ENCODE results near the gene KLHL29. TPM values are rescaled to one million over a fixed set of nuclear protein-coding genes. Genes with fewer than 3 reads are reported as not detected.

The KLHL29 gene
- total and polyA plus RNA-seq, 2 of the 13 experiments (the other 11 are each of a cell fraction or from before 2014, with no cell fraction given) = 0.01 TPM; not detected in 1

GRCh38 chr2:23673830-23674679, 289.1 kb downstream of the KLHL29 start (continued):
- TF ChIP-seq NR0B2 (CRISPR knock-in tag; IDR thresholded peaks at IDR 0.05) (no peak), SP4 (CRISPR knock-in tag; IDR thresholded peaks at IDR 0.05) (no peak), ATF4 (CRISPR knock-in tag; IDR thresholded peaks at IDR 0.05) (no peak), ZNF138 (CRISPR knock-in tag; IDR thresholded peaks at IDR 0.05; ENCODE audit: low read depth) (no peak), ZFP41 (CRISPR knock-in tag; IDR thresholded peaks at IDR 0.05; ENCODE audit: borderline replicate concordance) (no peak), ZNF512 (CRISPR knock-in tag; IDR thresholded peaks at IDR 0.05) (no peak), ZSCAN21 (CRISPR knock-in tag; IDR thresholded peaks at IDR 0.05; ENCODE audit: borderline replicate concordance) (0 out of 2 replicates have a peak, but pooled peaks have one; percentile 65), ZNF550 (CRISPR knock-in tag; IDR thresholded peaks at IDR 0.05; ENCODE audit: borderline replicate concordance) (no peak), NFRKB (IDR thresholded peaks at IDR 0.05) (no peak), SALL1 (CRISPR knock-in tag; IDR thresholded peaks at IDR 0.05) (peak; percentile 83), ZFP91 (CRISPR knock-in tag; IDR thresholded peaks at IDR 0.05; ENCODE audit: borderline replicate concordance) (0 out of 2 replicates have a peak, but pooled peaks have one; percentile 18), SIX4 (CRISPR knock-in tag; IDR thresholded peaks at IDR 0.05) (no peak), ZNF841 (CRISPR knock-in tag; IDR thresholded peaks at IDR 0.05; ENCODE audit: borderline replicate concordance) (no peak), ZNF280B (CRISPR knock-in tag; IDR thresholded peaks at IDR 0.05; ENCODE audit: borderline replicate concordance) (no peak), TRIM24 (CRISPR knock-in tag; IDR thresholded peaks at IDR 0.05) (no peak), ZFYVE20 (CRISPR knock-in tag; IDR thresholded peaks at IDR 0.05; ENCODE audit: borderline replicate concordance, low read depth) (no peak), ZNF652 (CRISPR knock-in tag; IDR thresholded peaks at IDR 0.05; ENCODE audit: borderline replicate concordance, low read depth) (no peak), ZNF33A (CRISPR knock-in tag; IDR thresholded peaks at IDR 0.05; ENCODE audit: borderline replicate concordance) (no peak), FOXM1 (CRISPR knock-in tag; IDR thresholded peaks at IDR 0.05) (no peak), ZNF567 (CRISPR knock-in tag; IDR thresholded peaks at IDR 0.05; ENCODE audit: borderline replicate concordance) (no peak), RCOR2 (CRISPR knock-in tag; IDR thresholded peaks at IDR 0.05) (no peak)

Measured in HepG2 (cell line).